Measurements from ENCODE around the gene PGP.

- TF ChIP-seq CTCF (optimal IDR thresholded peaks at IDR 0.05 in 1 of 3, IDR thresholded peaks at IDR 0.05 in 1 of 3, conservative IDR thresholded peaks at IDR 0.05 in 1 of 3; ENCODE audit: extremely low read depth in 1 of 3, insufficient read depth in 2 of 3, low read length in 3 of 3) (no peak), EZH2 (IDR thresholded peaks at IDR 0.05; ENCODE audit: low read length) (no peak)
These were observed 44.6 kb downstream of the PGP start for GRCh38 chr16:2170080-2170479.
